Measurements from ENCODE around the gene ZDHHC17.

DNA sequence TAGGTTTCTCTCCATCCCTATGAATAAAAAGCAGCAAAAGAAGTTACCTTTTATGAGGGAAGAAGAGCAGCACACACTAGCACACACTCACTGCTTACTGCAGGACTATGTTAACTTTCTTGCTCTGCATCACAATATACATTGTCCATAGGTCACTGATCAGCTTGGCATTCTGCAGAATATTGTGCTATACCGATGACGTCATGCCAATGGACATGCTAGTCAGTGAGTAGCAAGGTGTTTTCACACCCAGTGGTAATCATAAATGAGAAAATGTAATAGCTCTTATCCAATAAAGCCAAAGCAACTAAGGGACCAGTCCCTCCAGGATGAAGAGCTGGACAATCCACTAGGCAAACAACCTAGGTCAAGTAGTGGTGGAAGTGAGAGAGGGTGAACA is 16.7 kb upstream of the ZDHHC17 start:
- no peak for TF ChIP-seq GATA2 (IDR thresholded peaks at IDR 0.05; ENCODE audit: low read depth, low read length)
- TF ChIP-seq GATA3 (IDR thresholded peaks at IDR 0.05; ENCODE audit: low read depth, low read length) = no peak

Data from SH-SY5Y (cell line).